Smooth muscle cell (in vitro differentiated cells): ENCODE results near the gene SRF. TPM values are rescaled to one million over a fixed set of nuclear protein-coding genes. Genes with fewer than 3 reads are reported as not detected.

Experiments used
- DNase-seq: peaks from one replicate; lab custom pipeline; 2025; ENCODE audit not compliant: unreplicated experiment; lab: John Stamatoyannopoulos, UW
- H2AFZ ChIP-seq: fragments of 200-600 bp; sonication (generic); 2 replicates; pipeline ENCODE4 v1.6.0; 2016; ENCODE audit warnings: antibody characterized with exemption, low read depth, mild to moderate bottlenecking
- H3F3A ChIP-seq: fragments of 200-600 bp; sonication (generic); 2 replicates; pipeline ENCODE4 v1.6.0; 2017; ENCODE audit warnings: antibody characterized with exemption, low read depth
- H3K27ac ChIP-seq: fragments of 200-600 bp; sonication (generic); 2 replicates; pipeline ENCODE4 v1.5.1; 2016; ENCODE audit warnings: low read depth, mild to moderate bottlenecking
- H3K27me3 ChIP-seq: fragments of 200-600 bp; sonication (generic); 2 replicates; pipeline ENCODE4 v1.6.1; 2016; ENCODE audit warnings: low read depth, mild to moderate bottlenecking
- H3K36me3 ChIP-seq: fragments of 200-600 bp; sonication (generic); 2 replicates; pipeline ENCODE4 v1.5.1; 2016; ENCODE audit warnings: low read depth
- H3K4me1 ChIP-seq: fragments of 200-600 bp; sonication (generic); 2 replicates; pipeline ENCODE4 v1.5.1; 2016; ENCODE audit warnings: low read depth
- H3K4me2 ChIP-seq: fragments of 200-600 bp; sonication (generic); 2 replicates; pipeline ENCODE4 v1.6.0; 2016; ENCODE audit warnings: mild to moderate bottlenecking
- H3K4me3 ChIP-seq: fragments of 200-600 bp; sonication (generic); 2 replicates; pipeline ENCODE4 v1.5.1; 2016; ENCODE audit warnings: mild to moderate bottlenecking
- H3K79me2 ChIP-seq: fragments of 200-600 bp; sonication (generic); 2 replicates; pipeline ENCODE4 v1.6.0; 2016; ENCODE audit warnings: low read depth, mild to moderate bottlenecking
- H3K9ac ChIP-seq: fragments of 200-600 bp; sonication (generic); 2 replicates; pipeline ENCODE4 v1.6.0; 2016; ENCODE audit warnings: low read depth
- H3K9me3 ChIP-seq: fragments of 200-600 bp; sonication (generic); replicated peaks from 2 replicates; pipeline ENCODE4 v1.5.1; 2016; ENCODE audit warnings: low read depth
- H4K20me1 ChIP-seq: fragments of 200-600 bp; sonication (generic); 2 replicates; pipeline ENCODE4 v1.6.0; 2016; ENCODE audit warnings: low read depth
- CTCF ChIP-seq: fragments of 200-600 bp; sonication (generic); IDR thresholded peaks from 2 replicates; pipeline ENCODE4 v1.5.1; 2017; ENCODE audit warnings: borderline replicate concordance, mild to moderate bottlenecking, antibody characterized with exemption; ENCODE audit not compliant: insufficient read depth, poor library complexity, severe bottlenecking
- WGBS: methylation state at CpG from one replicate; pipeline ENCODE4 v1.1.7; 2016; ENCODE audit warnings: low lambda C conversion rate; 5-methylcytosine and 5-hydroxymethylcytosine counted together
- polyA plus RNA-seq: library from polyadenylated mRNA; unstranded; fragments of >200 nt; fragmentation: Nextera tagmentation; extraction: Ambion mirVana; gene quantifications from 2 replicates; pipeline ENCODE4 v1.2.1, GENCODE V29; 2016
- total RNA-seq: library from RNA; depleted of rRNA; stranded (reverse); fragments of >200 nt; gene quantifications from 2 replicates; pipeline ENCODE4 v1.2.3, GENCODE V29; 2014

The SRF gene
- total and polyA plus RNA-seq, 2 experiments from 2014 or later: 6.8 to 22.9 TPM

GRCh38 chr6:43211955-43212354 lies 40.9 kb downstream of the SRF start:
- Histone ChIP-seq H3K9me3 (no peaks in the 10 kb centered on the region), H3K36me3 (no peaks in the 10 kb centered on the region), H3K4me3 (no peak overlapping the region), H3K27ac (no peak overlapping the region), H3K4me2 (no peak overlapping the region), H3K79me2 (no peaks in the 10 kb centered on the region), H4K20me1 (no peaks in the 10 kb centered on the region), H3K4me1 (no peaks in the 10 kb centered on the region), H3F3A (no peaks in the 10 kb centered on the region), H2AFZ (no peak overlapping the region), H3K27me3 (no peaks in the 10 kb centered on the region), H3K9ac (no peak overlapping the region)
- no peak for TF ChIP-seq CTCF
- no peak for DNase-seq
- WGBS: 83% methylated on average over 1 of the region's 1 CpG

- no peaks in the 10 kb centered on the region for H3K4me1 ChIP-seq
- WGBS: 94% methylated on average over 11 of the region's 11 CpGs
- H2AFZ ChIP-seq: no peak overlapping the region
- no peaks in the 10 kb centered on the region for H3K27me3 ChIP-seq
- H4K20me1 ChIP-seq: no peaks in the 10 kb centered on the region
- H3K79me2 ChIP-seq: no peaks in the 10 kb centered on the region
- no peak overlapping the region for H3K4me3 ChIP-seq
- no peak overlapping the region for H3K27ac ChIP-seq
- no peak overlapping the region for H3K4me2 ChIP-seq
- DNase-seq: no peak
- TF ChIP-seq CTCF: no peak
- H3K36me3 ChIP-seq: no peaks in the 10 kb centered on the region
- H3K9me3 ChIP-seq: no peaks in the 10 kb centered on the region
- no peak overlapping the region for H3K9ac ChIP-seq
- no peaks in the 10 kb centered on the region for H3F3A ChIP-seq
Observed at GRCh38 chr6:43213431-43213830, 42.4 kb downstream of the SRF start.

- Histone ChIP-seq H3K27ac (no peak overlapping the region), H4K20me1 (no peaks in the 10 kb centered on the region), H3K4me2 (no peak overlapping the region), H3K9ac (no peak overlapping the region), H3K27me3 (no peaks in the 10 kb centered on the region), H3K4me3 (no peak overlapping the region), H3K9me3 (no peaks in the 10 kb centered on the region), H3K79me2 (no peaks in the 10 kb centered on the region), H2AFZ (no peak overlapping the region), H3K4me1 (no peaks in the 10 kb centered on the region), H3F3A (no peaks in the 10 kb centered on the region), H3K36me3 (no peaks in the 10 kb centered on the region)
- DNase-seq: no peak
- WGBS: 95% methylated on average over 8 of the region's 8 CpGs
- no peak for TF ChIP-seq CTCF
Observed at GRCh38 chr6:43215066-43215465, 44.0 kb downstream of the SRF start.

- no peak overlapping the region for H3K4me2 ChIP-seq
- 97% methylated on average over 12 of the region's 12 CpGs for WGBS
- no peak for DNase-seq
Observed at GRCh38 chr6:43216200-43216599, 45.1 kb downstream of the SRF start.

More at GRCh38 chr6:43216200-43216599, 45.1 kb downstream of the SRF start:
- no peaks in the 10 kb centered on the region for H3K27me3 ChIP-seq
- H3F3A ChIP-seq: no peaks in the 10 kb centered on the region
- H3K4me3 ChIP-seq: no peak overlapping the region
- no peak overlapping the region for H3K9ac ChIP-seq
- no peaks in the 10 kb centered on the region for H3K4me1 ChIP-seq
- no peaks in the 10 kb centered on the region for H3K9me3 ChIP-seq
- H4K20me1 ChIP-seq: no peaks in the 10 kb centered on the region
- no peaks in the 10 kb centered on the region for H3K79me2 ChIP-seq
- no peak overlapping the region for H3K27ac ChIP-seq
- TF ChIP-seq CTCF: no peak
- no peaks in the 10 kb centered on the region for H3K36me3 ChIP-seq
- H2AFZ ChIP-seq: no peak overlapping the region
